Neural crest cell (in vitro differentiated cells): ENCODE measurements around the gene HSD17B13. TPM values are rescaled to one million over a fixed set of nuclear protein-coding genes. Genes with fewer than 3 reads are reported as not detected.
"Not testable (repeated sequence)": the region's sequence is repeated elsewhere in the genome, so short reads cannot be mapped to it uniquely, and the experiment has no call there.

Experiments
- DNase-seq: peaks from one replicate; pipeline ENCODE4 v3.0.0; 2021; ENCODE audit warnings: low read depth, mixed read lengths, low spot score
- H3K27ac Mint-ChIP-seq: one replicate; pipeline ENCODE4 v1.8.0; 2021; ENCODE audit warnings: mild to moderate bottlenecking, mixed read lengths; ENCODE audit not compliant: unreplicated experiment
- H3K27me3 Mint-ChIP-seq: 2 replicates; pipeline ENCODE4 v1.8.0; 2021; ENCODE audit warnings: low read depth, mild to moderate bottlenecking, mixed read lengths
- H3K36me3 Mint-ChIP-seq: 2 replicates; pipeline ENCODE4 v1.8.0; 2021; ENCODE audit warnings: low read depth, mild to moderate bottlenecking, mixed read lengths
- H3K4me1 Mint-ChIP-seq: 2 replicates; pipeline ENCODE4 v1.8.0; 2021; ENCODE audit warnings: mixed read lengths
- H3K4me3 Mint-ChIP-seq: one replicate; pipeline ENCODE4 v1.8.0; 2021; ENCODE audit warnings: mild to moderate bottlenecking, mixed read lengths
- H3K9me3 Mint-ChIP-seq: 2 replicates; pipeline ENCODE4 v1.8.0; 2021; ENCODE audit warnings: mixed read lengths
- CTCF ChIP-seq: fragments of 200-600 bp; sonication (generic); conservative IDR thresholded peaks from 2 replicates; pipeline ENCODE4 v1.5.0; 2021; ENCODE audit warnings: antibody characterized with exemption, mild to moderate bottlenecking
- total RNA-seq: library from RNA; stranded (reverse); gene quantifications from 2 replicates; pipeline ENCODE4 v1.2.1, GENCODE V29; 2021

The HSD17B13 gene
- total RNA-seq, 1 donor from 2014 or later, result not detected

GRCh38 chr4:87286970-87287369, 35.7 kb downstream of the HSD17B13 start:
- TF ChIP-seq CTCF, result no peak

DNA sequence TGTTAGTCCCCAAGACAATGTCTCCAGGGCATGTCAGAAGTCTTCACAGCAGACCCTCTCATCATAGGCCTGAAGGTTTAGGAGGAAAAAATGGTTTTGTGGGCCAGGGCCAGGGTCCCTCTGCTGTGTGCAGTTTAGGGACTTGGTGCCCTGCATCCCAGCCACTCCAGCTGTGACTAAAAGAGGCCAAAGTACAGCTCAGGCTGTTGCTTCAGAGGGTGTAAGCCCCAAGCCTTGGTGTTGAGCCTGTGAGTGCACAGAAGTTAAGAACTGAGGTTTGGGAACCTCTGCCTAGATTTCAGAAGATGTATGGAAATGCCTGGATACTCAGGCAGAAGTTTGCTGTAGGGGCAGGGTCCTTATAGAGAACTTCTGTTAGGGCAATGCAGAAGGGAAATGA, 38.4 kb downstream of the HSD17B13 start:
- Mint-ChIP-seq H3K9me3 (peaks cover 27% of the 10 kb centered on the region), H3K36me3 (peaks cover 14% of the 10 kb centered on the region)
- DNase-seq, H3K27me3 Mint-ChIP-seq, H3K27ac Mint-ChIP-seq, H3K4me3 Mint-ChIP-seq, H3K4me1 Mint-ChIP-seq: not testable (repeated sequence)

More at GRCh38 chr4:87286970-87287369, 35.7 kb downstream of the HSD17B13 start:
- DNase-seq, result no peak
- Mint-ChIP-seq H3K27ac (no peak overlapping the region), H3K4me3 (no peak overlapping the region), H3K4me1 (no peaks in the 10 kb centered on the region), H3K36me3 (peaks cover 14% of the 10 kb centered on the region), H3K9me3 (peaks cover 27% of the 10 kb centered on the region), H3K27me3 (no peaks in the 10 kb centered on the region)

- H3K4me3 Mint-ChIP-seq, result no peak overlapping the region
- no peak for TF ChIP-seq CTCF
- no peak overlapping the region for H3K27ac Mint-ChIP-seq
- no peaks in the 10 kb centered on the region for H3K27me3 Mint-ChIP-seq
- peaks cover 27% of the 10 kb centered on the region for H3K9me3 Mint-ChIP-seq
- H3K36me3 Mint-ChIP-seq, result peaks cover 14% of the 10 kb centered on the region
- no peak for DNase-seq
- no peaks in the 10 kb centered on the region for H3K4me1 Mint-ChIP-seq
These were observed 39.5 kb downstream of the HSD17B13 start for GRCh38 chr4:87283151-87283550.

DNA sequence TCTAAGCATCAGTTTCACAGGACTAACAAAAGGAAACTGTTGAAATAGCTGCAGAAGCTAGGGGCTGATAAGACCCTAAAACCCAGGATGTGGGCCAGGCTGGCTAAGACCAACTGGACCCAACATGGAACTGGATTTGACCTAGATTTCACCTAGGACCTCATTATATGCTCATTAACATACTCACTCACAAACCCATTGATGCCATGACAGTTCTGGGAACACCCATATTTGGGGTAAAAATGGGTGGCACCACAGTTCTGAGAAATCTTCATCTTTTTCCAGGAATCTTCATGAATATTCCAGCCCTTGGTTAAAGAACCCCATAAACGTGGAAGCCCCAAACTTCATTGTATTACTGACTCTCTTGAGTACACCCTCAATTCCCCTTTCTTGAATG, 41.1 kb downstream of the HSD17B13 start:
- TF ChIP-seq CTCF, result no peak
- Mint-ChIP-seq H3K36me3 (peaks cover 8% of the 10 kb centered on the region), H3K27me3 (no peaks in the 10 kb centered on the region), H3K4me1 (no peaks in the 10 kb centered on the region), H3K4me3 (no peak overlapping the region), H3K27ac (no peak overlapping the region), H3K9me3 (peaks cover 17% of the 10 kb centered on the region)
- no peak for DNase-seq

- Mint-ChIP-seq H3K4me1 (no peaks in the 10 kb centered on the region), H3K36me3 (no peaks in the 10 kb centered on the region)
- TF ChIP-seq CTCF, result no peak
These were observed 44.3 kb downstream of the HSD17B13 start for GRCh38 chr4:87278335-87278794.

GRCh38 chr4:87275311-87275710, 47.4 kb downstream of the HSD17B13 start:
- Mint-ChIP-seq H3K36me3 (no peaks in the 10 kb centered on the region), H3K4me1 (peaks cover 4% of the 10 kb centered on the region), H3K27ac (no peak overlapping the region), H3K4me3 (no peak overlapping the region), H3K27me3 (no peaks in the 10 kb centered on the region), H3K9me3 (peaks cover 2% of the 10 kb centered on the region)
- no peak for DNase-seq
- no peak for TF ChIP-seq CTCF

More at GRCh38 chr4:87278335-87278794, 44.3 kb downstream of the HSD17B13 start:
- H3K4me3 Mint-ChIP-seq, result no peak overlapping the region
- peaks cover 9% of the 10 kb centered on the region for H3K9me3 Mint-ChIP-seq
- DNase-seq, result no peak
- H3K27me3 Mint-ChIP-seq, result no peaks in the 10 kb centered on the region
- H3K27ac Mint-ChIP-seq, result peak overlapping the region; percentile 35
